Loucy (cell line): ENCODE measurements around the gene ZNF358.

ENCODE experiments used
- H2AFZ ChIP-seq: fragments of 200-600 bp; sonication (generic); 2 replicates; pipeline ENCODE4 v1.6.0; 2016; ENCODE audit warnings: antibody characterized with exemption, mild to moderate bottlenecking, low read length, moderate library complexity
- H3F3A ChIP-seq: fragments of 200-600 bp; 2 replicates; pipeline ENCODE4 v1.6.0; 2016; ENCODE audit warnings: antibody characterized with exemption, low read depth, mild to moderate bottlenecking
- H3K27me3 ChIP-seq: fragments of 200-600 bp; sonication (generic); 2 replicates; pipeline ENCODE4 v1.6.1; 2014; ENCODE audit warnings: low read length, mild to moderate bottlenecking; ENCODE audit not compliant: insufficient read depth, poor library complexity, severe bottlenecking
- H3K36me3 ChIP-seq: fragments of 200-600 bp; sonication (generic); 2 replicates; pipeline ENCODE4 v1.6.1; 2016; ENCODE audit warnings: low read length; ENCODE audit not compliant: insufficient read depth
- H3K4me1 ChIP-seq: fragments of 200-600 bp; sonication (generic); 2 replicates; pipeline ENCODE4 v1.5.1; 2014; ENCODE audit warnings: low read length, mild to moderate bottlenecking; ENCODE audit not compliant: insufficient read depth, poor library complexity, severe bottlenecking
- H3K4me2 ChIP-seq: fragments of 200-600 bp; sonication (generic); 2 replicates; pipeline ENCODE4 v1.6.0; 2014; ENCODE audit warnings: antibody characterized with exemption, low read length, low read depth, mild to moderate bottlenecking; ENCODE audit not compliant: poor library complexity, severe bottlenecking
- H3K4me3 ChIP-seq: fragments of 200-600 bp; sonication (generic); 2 replicates; pipeline ENCODE4 v1.5.1; 2014; ENCODE audit warnings: low read length, mild to moderate bottlenecking, mixed read lengths; ENCODE audit not compliant: poor library complexity, severe bottlenecking
- H3K79me2 ChIP-seq: fragments of 200-600 bp; sonication (generic); 2 replicates; pipeline ENCODE4 v1.6.1; 2014; ENCODE audit warnings: low read length; ENCODE audit not compliant: insufficient read depth
- H3K9ac ChIP-seq: fragments of 200-600 bp; sonication (generic); 2 replicates; pipeline ENCODE4 v1.6.0; 2014; ENCODE audit warnings: mild to moderate bottlenecking, low read depth, low read length, moderate library complexity; ENCODE audit not compliant: poor library complexity, severe bottlenecking
- H3K9me2 ChIP-seq: fragments of 200-600 bp; sonication (generic); replicated peaks from 2 replicates; pipeline ENCODE4 v1.6.1; 2016; ENCODE audit warnings: low read depth, low read length, mixed read lengths
- H3K9me3 ChIP-seq: fragments of 200-600 bp; sonication (generic); 2 replicates; pipeline ENCODE4 v1.6.1; 2014; ENCODE audit warnings: mild to moderate bottlenecking, antibody characterized with exemption, low read length, low read depth; ENCODE audit not compliant: insufficient read depth
- H4K20me1 ChIP-seq: fragments of 200-600 bp; sonication (generic); 2 replicates; pipeline ENCODE4 v1.6.0; 2014; ENCODE audit warnings: antibody characterized with exemption, low read length, mild to moderate bottlenecking; ENCODE audit not compliant: insufficient read depth, poor library complexity, severe bottlenecking
- EZH2phosphoT487 ChIP-seq: fragments of 200-600 bp; IDR thresholded peaks from 2 replicates; pipeline ENCODE4 v1.6.1; 2018; ENCODE audit warnings: antibody characterized with exemption, mild to moderate bottlenecking, moderate library complexity, borderline replicate concordance
- TF ChIP-seq, protein P1 (sequence below): fragments of 200-600 bp; sonication (generic); conservative IDR thresholded peaks from 2 replicates; pipeline ENCODE4 v1.5.1; 2014; ENCODE audit warnings: mild to moderate bottlenecking, antibody characterized with exemption, low read length

Gene ZNF358

DNA sequence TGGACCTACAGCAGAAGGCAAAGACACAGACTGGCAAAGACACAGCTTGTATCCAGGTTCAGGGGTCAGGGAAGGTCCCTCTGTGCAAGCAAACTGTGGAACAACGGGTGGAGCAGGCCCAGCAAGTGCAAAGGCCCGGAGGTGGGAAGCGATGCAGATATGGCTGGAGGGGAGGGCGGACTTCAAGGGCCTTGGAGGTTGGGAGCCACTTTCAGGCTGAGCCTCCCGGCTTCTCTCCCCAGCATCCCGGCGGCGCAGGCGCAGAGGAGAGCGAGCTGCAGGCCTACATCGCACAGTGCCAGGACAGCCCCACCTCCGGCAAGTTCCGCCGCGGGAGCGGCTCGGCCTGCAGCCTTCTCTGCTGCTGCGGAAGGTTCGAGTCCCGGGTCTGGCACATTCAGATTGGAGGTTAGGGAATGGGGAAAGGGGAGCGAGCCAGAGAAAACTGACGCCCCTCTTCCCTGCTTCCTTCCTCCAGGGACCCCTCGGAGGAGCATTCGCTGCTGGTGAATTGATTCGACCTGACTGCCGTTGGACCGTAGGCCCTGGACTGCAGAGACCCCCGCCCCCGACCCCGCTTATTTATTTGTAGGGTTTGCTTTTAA lies 17.5 kb downstream of the ZNF358 start:
- H3K9ac ChIP-seq: peak overlapping the region; percentile 82
- no peaks in the 10 kb centered on the region for H4K20me1 ChIP-seq
- H3F3A ChIP-seq: no peaks in the 10 kb centered on the region
- TF ChIP-seq EZH2phosphoT487: no peak
- TF ChIP-seq, protein P1, sequence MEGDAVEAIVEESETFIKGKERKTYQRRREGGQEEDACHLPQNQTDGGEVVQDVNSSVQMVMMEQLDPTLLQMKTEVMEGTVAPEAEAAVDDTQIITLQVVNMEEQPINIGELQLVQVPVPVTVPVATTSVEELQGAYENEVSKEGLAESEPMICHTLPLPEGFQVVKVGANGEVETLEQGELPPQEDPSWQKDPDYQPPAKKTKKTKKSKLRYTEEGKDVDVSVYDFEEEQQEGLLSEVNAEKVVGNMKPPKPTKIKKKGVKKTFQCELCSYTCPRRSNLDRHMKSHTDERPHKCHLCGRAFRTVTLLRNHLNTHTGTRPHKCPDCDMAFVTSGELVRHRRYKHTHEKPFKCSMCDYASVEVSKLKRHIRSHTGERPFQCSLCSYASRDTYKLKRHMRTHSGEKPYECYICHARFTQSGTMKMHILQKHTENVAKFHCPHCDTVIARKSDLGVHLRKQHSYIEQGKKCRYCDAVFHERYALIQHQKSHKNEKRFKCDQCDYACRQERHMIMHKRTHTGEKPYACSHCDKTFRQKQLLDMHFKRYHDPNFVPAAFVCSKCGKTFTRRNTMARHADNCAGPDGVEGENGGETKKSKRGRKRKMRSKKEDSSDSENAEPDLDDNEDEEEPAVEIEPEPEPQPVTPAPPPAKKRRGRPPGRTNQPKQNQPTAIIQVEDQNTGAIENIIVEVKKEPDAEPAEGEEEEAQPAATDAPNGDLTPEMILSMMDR: no peak
- H2AFZ ChIP-seq: peak overlapping the region; percentile 81
- H3K4me2 ChIP-seq: peak overlapping the region; percentile 98
- H3K27me3 ChIP-seq: no peaks in the 10 kb centered on the region
- no peaks in the 10 kb centered on the region for H3K9me2 ChIP-seq
- H3K4me3 ChIP-seq: peak overlapping the region; percentile 89
- H3K36me3 ChIP-seq: no peaks in the 10 kb centered on the region
- H3K79me2 ChIP-seq: no peaks in the 10 kb centered on the region
- no peaks in the 10 kb centered on the region for H3K4me1 ChIP-seq
- no peaks in the 10 kb centered on the region for H3K9me3 ChIP-seq

DNA sequence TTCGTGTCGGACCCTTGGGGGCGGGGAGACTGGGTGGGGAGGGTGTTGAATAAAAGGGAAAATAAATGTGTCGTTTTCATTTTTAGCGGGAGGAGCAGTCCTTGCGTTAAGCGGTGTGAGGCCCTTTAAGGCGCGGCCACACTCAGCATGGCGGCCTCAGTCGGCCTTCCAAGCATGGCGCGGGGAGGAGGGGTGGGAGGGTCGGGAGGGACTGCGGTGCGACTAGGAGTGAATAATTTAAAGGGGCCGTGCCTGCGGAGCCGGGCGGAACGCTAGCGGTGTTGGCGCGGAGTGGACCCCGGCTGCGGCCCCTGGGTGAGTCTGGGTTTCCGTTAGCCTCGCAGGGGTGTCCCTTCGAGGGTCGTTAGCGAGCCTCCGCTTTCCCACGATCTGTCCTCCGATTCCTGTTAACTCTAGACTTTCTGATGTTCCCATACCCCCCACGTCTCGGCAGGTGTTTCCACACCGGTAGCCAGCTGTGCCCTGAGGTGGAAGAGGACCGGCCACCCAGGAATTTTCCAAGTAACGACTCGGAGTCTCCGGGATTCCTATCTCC lies 18.1 kb downstream of the ZNF358 start:
- TF ChIP-seq EZH2phosphoT487: no peak
- TF ChIP-seq, protein P1: no peak
- peak overlapping the region; percentile 98 for H3K4me2 ChIP-seq
- no peaks in the 10 kb centered on the region for H3K36me3 ChIP-seq
- H2AFZ ChIP-seq: peak overlapping the region; percentile 96
- no peaks in the 10 kb centered on the region for H4K20me1 ChIP-seq
- peak overlapping the region; percentile 89 for H3K4me3 ChIP-seq
- no peaks in the 10 kb centered on the region for H3K4me1 ChIP-seq
- no peaks in the 10 kb centered on the region for H3K79me2 ChIP-seq
- H3K9me3 ChIP-seq: no peaks in the 10 kb centered on the region
- H3K27me3 ChIP-seq: no peaks in the 10 kb centered on the region
- peak overlapping the region; percentile 82 for H3K9ac ChIP-seq
- H3K9me2 ChIP-seq: no peaks in the 10 kb centered on the region
- H3F3A ChIP-seq: no peaks in the 10 kb centered on the region

DNA sequence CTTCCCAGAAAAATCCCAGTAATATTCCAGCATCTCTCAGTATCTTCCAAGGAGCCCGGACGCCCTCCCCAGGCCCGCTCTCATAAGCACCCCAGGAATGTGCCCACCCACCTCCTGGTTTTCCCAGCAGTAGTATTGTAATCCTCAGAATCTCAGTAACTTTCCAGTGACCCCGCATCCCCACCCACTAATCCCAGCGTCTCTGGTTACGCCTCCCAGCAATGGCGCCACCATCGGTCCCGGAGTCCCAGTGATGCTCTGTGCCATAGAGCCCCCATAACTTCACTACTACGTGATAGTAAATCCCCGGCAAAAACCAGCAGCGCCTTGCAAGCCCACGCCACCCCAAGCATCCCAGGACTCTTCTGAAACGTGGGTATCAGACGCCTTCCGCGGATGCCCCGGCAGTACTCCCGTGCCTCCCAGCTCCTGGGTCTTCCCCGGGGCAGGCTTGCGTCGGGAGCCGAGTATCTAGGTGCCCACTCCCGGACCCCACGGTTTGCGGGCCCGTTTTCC lies 18.7 kb downstream of the ZNF358 start:
- Histone ChIP-seq H3K9me2 (no peaks in the 10 kb centered on the region), H3K27me3 (no peaks in the 10 kb centered on the region), H3K4me2 (peak overlapping the region; percentile 98), H3K79me2 (no peaks in the 10 kb centered on the region), H3K9ac (peak overlapping the region; percentile 82), H4K20me1 (no peaks in the 10 kb centered on the region), H3F3A (no peaks in the 10 kb centered on the region), H3K4me1 (no peaks in the 10 kb centered on the region), H3K9me3 (no peaks in the 10 kb centered on the region), H3K4me3 (peak overlapping the region; percentile 89), H3K36me3 (no peaks in the 10 kb centered on the region), H2AFZ (peak overlapping the region; percentile 96)
- TF ChIP-seq, protein P1: 0 out of 2 replicates have a peak, but pooled peaks have one; percentile 7
- no peak for TF ChIP-seq EZH2phosphoT487
